SHP77 (cell line): Measurements from ENCODE around the gene FAM25G.
"Not testable (repeated sequence)": the region's sequence is repeated elsewhere in the genome, so short reads cannot be mapped to it uniquely, and the experiment has no call there.

Source experiments
- DNase-seq, 2 experiments: peaks; one replicate each; lab custom pipeline; 2025; lab: John Stamatoyannopoulos, UW

FAM25G gene

GRCh38 chr10:47491600-47491999 lies at the start of gene FAM25G:
Gene FAM25G (minus strand): TSS chr10:47491700. CDS start chr10:47491674, 26 bp downstream.
- DNase-seq = not testable (repeated sequence)

- DNase-seq = not testable (repeated sequence)
These were observed 44.9 kb upstream of the FAM25G start for GRCh38 chr10:47536430-47536829.

- not testable (repeated sequence) for DNase-seq
These were observed 32.0 kb upstream of the FAM25G start, which contains the start of gene AGAP9 for GRCh38 chr10:47523475-47523874. Gene AGAP9 (minus strand): TSS chr10:47523638. CDS start chr10:47523526, 112 bp downstream.

- DNase-seq = not testable (repeated sequence)
These were observed 10.8 kb upstream of the FAM25G start for GRCh38 chr10:47502313-47502712.

GRCh38 chr10:47494226-47494625 lies 2.7 kb upstream of the FAM25G start:
- not testable (repeated sequence) for DNase-seq

GRCh38 chr10:47489630-47490029 lies 1.9 kb downstream of the FAM25G start:
- DNase-seq = not testable (repeated sequence)

GRCh38 chr10:47485943-47486342 lies 5.6 kb downstream of the FAM25G start:
- not testable (repeated sequence) for DNase-seq

GRCh38 chr10:47484786-47485185 lies 6.7 kb downstream of the FAM25G start:
- DNase-seq = not testable (repeated sequence)

- DNase-seq = not testable (repeated sequence)
These were observed 7.6 kb downstream of the FAM25G start, which contains the start of gene ANXA8 for GRCh38 chr10:47483923-47484322. Gene ANXA8 (minus strand): TSS chr10:47484115. CDS start chr10:47483933, 182 bp downstream.

GRCh38 chr10:47482367-47482766 lies 9.1 kb downstream of the FAM25G start:
- DNase-seq = not testable (repeated sequence)

- DNase-seq = not testable (repeated sequence)
These were observed 9.7 kb downstream of the FAM25G start for GRCh38 chr10:47481768-47482181.

- DNase-seq = not testable (repeated sequence)
These were observed 10.2 kb downstream of the FAM25G start for GRCh38 chr10:47481182-47481766.

GRCh38 chr10:47480133-47480532 lies 11.4 kb downstream of the FAM25G start:
- not testable (repeated sequence) for DNase-seq

GRCh38 chr10:47478114-47478513 lies 13.4 kb downstream of the FAM25G start:
- not testable (repeated sequence) for DNase-seq

GRCh38 chr10:47477078-47477477 lies 14.4 kb downstream of the FAM25G start:
- DNase-seq = not testable (repeated sequence)

- DNase-seq = not testable (repeated sequence)
These were observed 16.4 kb downstream of the FAM25G start for GRCh38 chr10:47475101-47475500.

- DNase-seq = not testable (repeated sequence)
These were observed 18.0 kb downstream of the FAM25G start for GRCh38 chr10:47473516-47473915.

- DNase-seq = not testable (repeated sequence)
These were observed 18.9 kb downstream of the FAM25G start for GRCh38 chr10:47472647-47473046.

- DNase-seq = not testable (repeated sequence)
These were observed 19.4 kb downstream of the FAM25G start for GRCh38 chr10:47472072-47472471.

GRCh38 chr10:47468731-47469528 lies 22.6 kb downstream of the FAM25G start:
- not testable (repeated sequence) for DNase-seq

GRCh38 chr10:47467957-47468356 lies 23.5 kb downstream of the FAM25G start:
- DNase-seq = not testable (repeated sequence)

GRCh38 chr10:47467458-47467857 lies 24.0 kb downstream of the FAM25G start:
- DNase-seq = not testable (repeated sequence)
